Endothelial cell of umbilical vein (primary cell): ENCODE measurements around the gene NEDD4L. TPM values are rescaled to one million over a fixed set of nuclear protein-coding genes. Genes with fewer than 3 reads are reported as not detected.

Source experiments
- BruUV-seq: library from RNA; stranded (reverse); fragments of 400-500 nt; replicated peaks from 2 replicates; lab custom pipeline; 2021; lab: Mats Ljungman, UMichigan
- CTCF ChIA-PET: fragments of 300-600, 350-600 bp; sonication (Branson Sonifier 250); formaldehyde crosslinking; loops from one replicate; lab custom pipeline; 2021; ENCODE audit warnings: antibody characterized with exemption, inconsistent platforms; lab: Charles Lee
- POLR2A ChIA-PET: fragments of 300-600, 350-600 bp; sonication (Branson Sonifier 250); formaldehyde crosslinking; loops from one replicate; lab custom pipeline; 2021; ENCODE audit warnings: antibody characterized with exemption, inconsistent platforms; lab: Charles Lee
- DNase-seq: peaks from one replicate; pipeline ENCODE4 v3.0.0-alpha.2; 2011; ENCODE audit warnings: low read depth, low spot score
- FAIRE-seq: peaks from 2 replicates; lab custom pipeline; 2011; peaks lifted over from hg19 to GRCh38; lab: Jason Lieb, UNC
- H2AFZ ChIP-seq: 2 replicates; pipeline ENCODE4 v1.6.0; 2012; ENCODE audit warnings: low read depth, low read length, control low read depth, inconsistent platforms
- H3K27ac ChIP-seq: 2 replicates; pipeline ENCODE4 v1.5.1; 2011; ENCODE audit warnings: low read depth, mild to moderate bottlenecking, control low read depth, low read length, moderate library complexity; ENCODE audit not compliant: insufficient read depth
- H3K27me3 ChIP-seq, 2 experiments: 2 replicates each; pipeline versions ENCODE4 v1.6.0 to v1.6.1; 2011; ENCODE audit warnings: low read length in 2 of 2, mixed read lengths in 1 of 2; ENCODE audit not compliant: control insufficient read depth in 2 of 2, insufficient read depth in 2 of 2
- H3K36me3 ChIP-seq, 2 experiments: 2 replicates in 1 of 2; 3 replicates in 1 of 2; pipeline ENCODE4 v1.5.1; 2011; ENCODE audit warnings: low read length in 2 of 2, mild to moderate bottlenecking in 1 of 2, moderate library complexity in 1 of 2; ENCODE audit not compliant: control insufficient read depth in 2 of 2, insufficient read depth in 2 of 2; ENCODE audit errors: extremely low read depth in 1 of 2
- H3K4me1 ChIP-seq: 3 replicates; pipeline ENCODE4 v1.5.1; 2011; ENCODE audit warnings: mild to moderate bottlenecking, low read length; ENCODE audit not compliant: control insufficient read depth, insufficient read depth; ENCODE audit errors: extremely low read depth
- H3K4me2 ChIP-seq: 2 replicates; pipeline ENCODE4 v1.6.1; 2011; ENCODE audit warnings: low read length, control low read depth, mixed read lengths; ENCODE audit not compliant: insufficient read depth
- H3K4me3 ChIP-seq, 3 experiments: fragments of 200-600 bp in 1 of 3; sonication (generic), shearing (Covaris generic) in 1 of 3; replicated peaks in 1 of 3; 2 replicates each; pipeline ENCODE4 v1.5.1; 2011 to 2016; ENCODE audit warnings: control low read depth in 3 of 3, low read length in 3 of 3, mild to moderate bottlenecking in 2 of 3, inconsistent platforms in 1 of 3, low read depth in 1 of 3, moderate library complexity in 1 of 3; ENCODE audit not compliant: insufficient read depth in 1 of 3
- H3K79me2 ChIP-seq: 2 replicates; pipeline ENCODE4 v1.6.0; 2012; ENCODE audit warnings: low read length, inconsistent platforms; ENCODE audit not compliant: control insufficient read depth, insufficient read depth
- H3K9ac ChIP-seq: replicated peaks from 2 replicates; pipeline ENCODE3; 2011; ENCODE audit warnings: low read length, control low read depth; ENCODE audit not compliant: insufficient read depth; ENCODE audit errors: extremely low read depth
- H3K9me1 ChIP-seq: replicated peaks from 3 replicates; pipeline ENCODE4 v1.6.0; 2011; ENCODE audit warnings: mild to moderate bottlenecking, low read length; ENCODE audit not compliant: control insufficient read depth, insufficient read depth; ENCODE audit errors: extremely low read depth
- H3K9me3 ChIP-seq: replicated peaks from 2 replicates; pipeline ENCODE4 v1.5.1; 2012; ENCODE audit warnings: low read length, inconsistent platforms; ENCODE audit not compliant: control insufficient read depth, insufficient read depth
- H4K20me1 ChIP-seq: replicated peaks from 2 replicates; pipeline ENCODE3; 2011; ENCODE audit warnings: mild to moderate bottlenecking, low read length; ENCODE audit not compliant: control insufficient read depth, insufficient read depth; ENCODE audit errors: extremely low read depth
- EZH2 ChIP-seq: IDR thresholded peaks from 2 replicates; pipeline ENCODE4 v1.6.1; 2012; ENCODE audit warnings: borderline replicate concordance, low read depth, mild to moderate bottlenecking, moderate library complexity, low read length, inconsistent platforms; ENCODE audit not compliant: severe bottlenecking
- FOS ChIP-seq: IDR thresholded peaks from 2 replicates; pipeline ENCODE4 v1.6.1; 2011; ENCODE audit warnings: mild to moderate bottlenecking, low read length, moderate library complexity, borderline replicate concordance; ENCODE audit not compliant: insufficient read depth
- GATA2 ChIP-seq: IDR thresholded peaks from 2 replicates; pipeline ENCODE4 v1.7.0; 2011; ENCODE audit warnings: low read depth, mild to moderate bottlenecking, moderate library complexity, mixed read lengths, low read length; ENCODE audit not compliant: insufficient read length, insufficient read depth
- JUN ChIP-seq: IDR thresholded peaks from 2 replicates; pipeline ENCODE4 v1.6.1; 2011; ENCODE audit warnings: borderline replicate concordance, low read depth; ENCODE audit not compliant: insufficient read length, insufficient read depth
- MYC ChIP-seq: IDR thresholded peaks from one replicate; pipeline ENCODE4 v1.6.1; 2011; ENCODE audit warnings: mild to moderate bottlenecking, low read depth, low read length
- POLR2A ChIP-seq: IDR thresholded peaks from 2 replicates; pipeline ENCODE4 v1.6.1; 2012; ENCODE audit warnings: low read depth, mild to moderate bottlenecking, control low read depth, low read length
- POLR2AphosphoS5 ChIP-seq: IDR thresholded peaks from 2 replicates; pipeline ENCODE4 v1.6.1; 2012; ENCODE audit warnings: low read depth, mild to moderate bottlenecking, control low read depth, low read length, moderate library complexity; ENCODE audit not compliant: insufficient read depth
- dilution Hi-C: fragments of 300-500 bp; cut with MboI; formaldehyde crosslinking; loops from one replicate; pipeline ENCODE4 v1.15.0; 2019; ENCODE audit warnings: low sequenced_read_pairs; ENCODE audit not compliant: extremely low pct_ligation_motif_present
- intact Hi-C: fragments of 100-400 bp; cut with micrococcal nuclease; formaldehyde crosslinking; loops from one replicate; pipeline ENCODE4 v1.10.0; 2022
- polyA plus RNA-seq, 4 experiments: library from polyadenylated mRNA; depleted of rRNA in 3 of 4; stranded (reverse) in 3 of 4; unstranded in 1 of 4; fragments of >200 nt; gene quantifications; 2 replicates each; pipeline versions ENCODE4 v1.2.1 to v1.2.3, GENCODE V29; 2011 to 2012; ENCODE audit warnings: missing spikeins in 1 of 4
- total RNA-seq: library from RNA; stranded (reverse); gene quantifications from 2 replicates; pipeline ENCODE4 v1.2.3, GENCODE V29; 2021
- TF ChIP-seq, protein P1 (sequence below): IDR thresholded peaks from 2 replicates; pipeline ENCODE4 v1.6.1; 2011; ENCODE audit not compliant: insufficient read depth, insufficient read length
- TF ChIP-seq, protein P2 (sequence below), 2 donors: IDR thresholded peaks; 1 replicate in 1 of 2; 2 replicates in 1 of 2; pipeline ENCODE4 v1.5.1; 2011; ENCODE audit warnings: low read length in 2 of 2, mild to moderate bottlenecking in 2 of 2, moderate library complexity in 2 of 2, control low read depth in 1 of 2, inconsistent platforms in 1 of 2, low read depth in 1 of 2; ENCODE audit not compliant: insufficient read depth in 1 of 2; ENCODE audit errors: extremely low read depth in 1 of 2

Gene NEDD4L
- total and polyA plus RNA-seq, 2 donors (not counting 3 experiments of a cell fraction or from before 2014, with no cell fraction given), result 20.5 to 78.9 TPM

DNA sequence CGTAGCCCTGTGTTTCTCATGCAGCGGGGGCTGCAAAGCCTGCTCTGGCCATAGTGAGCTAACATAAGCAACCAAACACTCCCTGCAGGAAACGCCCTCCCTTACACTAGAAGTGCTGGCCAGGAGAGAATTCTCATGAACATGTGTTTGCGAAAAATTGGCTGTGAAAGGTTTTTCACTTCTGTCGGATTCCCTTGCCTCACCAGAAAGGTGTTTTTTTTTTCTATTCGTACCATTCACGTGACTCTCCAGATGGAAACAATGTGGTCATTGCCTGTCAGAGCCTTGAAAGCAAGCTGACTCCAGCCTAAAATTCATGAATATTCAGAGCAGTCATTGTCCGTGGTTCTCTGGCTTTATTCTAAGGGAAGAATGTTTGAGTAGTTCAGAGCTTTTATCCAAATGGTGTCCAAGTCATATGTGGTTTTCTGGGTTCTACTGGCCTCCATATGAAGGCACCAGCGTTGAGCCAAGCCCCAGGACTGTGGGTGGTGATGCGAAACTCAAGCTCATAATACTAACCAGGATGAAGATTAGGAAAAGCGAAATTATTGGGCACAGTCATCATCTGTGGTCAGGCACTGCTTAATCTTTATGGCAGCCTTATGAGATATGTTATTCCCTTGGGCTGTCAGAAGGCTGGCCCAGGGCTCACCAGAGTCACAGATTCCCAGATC, 348.4 kb downstream of the NEDD4L start:
- Histone ChIP-seq H3K27me3 (no peaks in the 10 kb centered on the region), H3K4me1 (peaks cover 12% of the 10 kb centered on the region), H3K4me3 (no peak overlapping the region), H4K20me1 (no peaks in the 10 kb centered on the region), H3K9me3 (no peaks in the 10 kb centered on the region), H3K9me1 (no peaks in the 10 kb centered on the region), H3K79me2 (no peaks in the 10 kb centered on the region), H3K36me3 (peaks cover 2 to 3% of the 10 kb centered on the region in 2 experiments), H3K4me2 (no peak overlapping the region), H2AFZ (no peak overlapping the region), H3K27ac (no peak overlapping the region), H3K9ac (no peak overlapping the region)
- TF ChIP-seq EZH2, result no peak
- TF ChIP-seq, protein P1, sequence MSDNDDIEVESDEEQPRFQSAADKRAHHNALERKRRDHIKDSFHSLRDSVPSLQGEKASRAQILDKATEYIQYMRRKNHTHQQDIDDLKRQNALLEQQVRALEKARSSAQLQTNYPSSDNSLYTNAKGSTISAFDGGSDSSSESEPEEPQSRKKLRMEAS, result no peak
- no peak for TF ChIP-seq MYC
- no peak for TF ChIP-seq FOS
- TF ChIP-seq JUN, result no peak
- POLR2A ChIA-PET, result interaction anchor here (0.6 kb wide), 1 partner anchor 44 kb away, joined by 7 read pairs; no protein-coding TSS in a partner anchor
- FAIRE-seq (no peak), DNase-seq (peak; percentile 51)
- CTCF ChIA-PET, result no interaction called here
- dilution Hi-C loops (no loop called here), intact Hi-C loops (no loop called here)
- BruUV-seq, result no TSS peak

DNA sequence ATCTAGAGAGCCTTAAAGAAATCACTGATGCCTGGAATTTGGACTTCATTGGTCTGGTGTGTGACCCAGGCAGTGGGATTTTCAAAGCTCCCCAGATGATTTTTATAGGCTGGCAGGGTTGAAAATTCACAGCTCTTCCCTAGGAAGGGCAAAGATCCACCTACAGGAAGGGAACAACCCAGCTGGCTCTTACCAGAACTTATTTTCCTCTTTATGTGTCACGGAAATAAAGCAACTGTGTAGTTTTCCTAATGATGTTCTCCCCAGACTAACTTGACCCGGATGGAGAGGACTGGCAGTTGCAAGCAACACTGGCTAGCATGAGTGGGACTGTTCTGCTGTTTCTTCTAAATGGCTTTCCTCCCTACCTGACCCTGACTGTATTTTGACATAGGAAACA, 349.3 kb downstream of the NEDD4L start:
- ChIA-PET POLR2A (no interaction called here), CTCF (no interaction called here)
- FAIRE-seq, result peak; percentile 47
- no peaks in the 10 kb centered on the region for H3K79me2 ChIP-seq
- H3K9ac ChIP-seq, result no peak overlapping the region
- no peaks in the 10 kb centered on the region for H3K9me1 ChIP-seq
- no peak overlapping the region for H3K4me2 ChIP-seq
- no TSS peak for BruUV-seq
- no peak overlapping the region for H3K27ac ChIP-seq
- H3K36me3 ChIP-seq, result peaks cover 2 to 3% of the 10 kb centered on the region in 2 experiments
- H3K4me3 ChIP-seq, result no peak overlapping the region
- no peak overlapping the region for H2AFZ ChIP-seq
- dilution Hi-C loops, result no loop called here
- peak; percentile 20 for DNase-seq
- intact Hi-C loops, result no loop called here
- H4K20me1 ChIP-seq, result no peaks in the 10 kb centered on the region
- H3K27me3 ChIP-seq, result no peaks in the 10 kb centered on the region
- H3K9me3 ChIP-seq, result no peaks in the 10 kb centered on the region
- no peak for TF ChIP-seq POLR2A
- TF ChIP-seq POLR2AphosphoS5, result no peak
- TF ChIP-seq, protein P2, sequence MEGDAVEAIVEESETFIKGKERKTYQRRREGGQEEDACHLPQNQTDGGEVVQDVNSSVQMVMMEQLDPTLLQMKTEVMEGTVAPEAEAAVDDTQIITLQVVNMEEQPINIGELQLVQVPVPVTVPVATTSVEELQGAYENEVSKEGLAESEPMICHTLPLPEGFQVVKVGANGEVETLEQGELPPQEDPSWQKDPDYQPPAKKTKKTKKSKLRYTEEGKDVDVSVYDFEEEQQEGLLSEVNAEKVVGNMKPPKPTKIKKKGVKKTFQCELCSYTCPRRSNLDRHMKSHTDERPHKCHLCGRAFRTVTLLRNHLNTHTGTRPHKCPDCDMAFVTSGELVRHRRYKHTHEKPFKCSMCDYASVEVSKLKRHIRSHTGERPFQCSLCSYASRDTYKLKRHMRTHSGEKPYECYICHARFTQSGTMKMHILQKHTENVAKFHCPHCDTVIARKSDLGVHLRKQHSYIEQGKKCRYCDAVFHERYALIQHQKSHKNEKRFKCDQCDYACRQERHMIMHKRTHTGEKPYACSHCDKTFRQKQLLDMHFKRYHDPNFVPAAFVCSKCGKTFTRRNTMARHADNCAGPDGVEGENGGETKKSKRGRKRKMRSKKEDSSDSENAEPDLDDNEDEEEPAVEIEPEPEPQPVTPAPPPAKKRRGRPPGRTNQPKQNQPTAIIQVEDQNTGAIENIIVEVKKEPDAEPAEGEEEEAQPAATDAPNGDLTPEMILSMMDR (IDR thresholded peaks at IDR 0.05; ENCODE audit: extremely low read depth in 1 of 2, insufficient read depth in 1 of 2, low read depth in 1 of 2, low read length in 2 of 2), result no peak
- TF ChIP-seq, protein P1, result no peak
- TF ChIP-seq MYC, result no peak
- no peak for TF ChIP-seq EZH2
- TF ChIP-seq JUN, result no peak
- no peak for TF ChIP-seq FOS
- no peak for TF ChIP-seq GATA2
- H3K4me1 ChIP-seq, result peaks cover 16% of the 10 kb centered on the region
